Skin epidermis (tissue), 12 donors: Measurements from ENCODE around the gene FANCD2OS.
"Not testable (repeated sequence)": the region's sequence is repeated elsewhere in the genome, so short reads cannot be mapped to it uniquely, and the experiment has no call there.

Source experiments
- H3K27ac ChIP-seq, 21 experiments: fragments of 200-600 bp; sonication (generic) in 11 of 21; one replicate each; pipeline ENCODE4 v1.5.0; 2020; ENCODE audit warnings: mild to moderate bottlenecking in 3 of 21, inconsistent platforms in 2 of 21, moderate library complexity in 2 of 21
- H3K4me3 ChIP-seq, 7 experiments: fragments of 200-600 bp; sonication (generic) in 2 of 7; one replicate each; pipeline ENCODE4 v1.5.0; 2020; ENCODE audit warnings: inconsistent platforms in 2 of 7, mild to moderate bottlenecking in 2 of 7, moderate library complexity in 1 of 7

The FANCD2OS gene

GRCh38 chr3:10108091-10108490, at the start of gene FANCD2OS:
Gene FANCD2OS (minus strand): TSS chr3:10108255. CDS start chr3:10104774, 3,481 bp downstream.
- Histone ChIP-seq H3K4me3 (no peak within 1 kb of the TSS), H3K27ac (no peak within 1 kb of the TSS)

- Histone ChIP-seq H3K27ac (no peak overlapping the region), H3K4me3 (no peak overlapping the region)
Measured at GRCh38 chr3:10157031-10157430, 49.0 kb upstream of the FANCD2OS start.

- Histone ChIP-seq H3K27ac (no peak overlapping the region), H3K4me3 (no peak overlapping the region)
Measured at GRCh38 chr3:10155658-10156057, 47.6 kb upstream of the FANCD2OS start.

GRCh38 chr3:10155123-10155472, 47.0 kb upstream of the FANCD2OS start:
- Histone ChIP-seq H3K27ac (no peak overlapping the region), H3K4me3 (no peak overlapping the region)

GRCh38 chr3:10154335-10155122, 46.5 kb upstream of the FANCD2OS start:
- no peak overlapping the region for H3K4me3 ChIP-seq
- H3K27ac ChIP-seq, result no peak overlapping the region

GRCh38 chr3:10150987-10151386, 42.9 kb upstream of the FANCD2OS start:
- H3K27ac ChIP-seq, result no peak overlapping the region

GRCh38 chr3:10149226-10149625, 41.2 kb upstream of the FANCD2OS start:
- H3K4me3 ChIP-seq, result no peak overlapping the region
- H3K27ac ChIP-seq, result no peak overlapping the region

More at GRCh38 chr3:10150987-10151386, 42.9 kb upstream of the FANCD2OS start:
- H3K4me3 ChIP-seq, result no peak overlapping the region

- Histone ChIP-seq H3K27ac (no peak overlapping the region), H3K4me3 (no peak overlapping the region)
Measured at GRCh38 chr3:10145685-10146084, 37.6 kb upstream of the FANCD2OS start.

GRCh38 chr3:10142707-10143560, 34.9 kb upstream of the FANCD2OS start:
- peak overlapping the region in 14 of 21 experiments; percentile 73 to 95 (median 90) for H3K27ac ChIP-seq
- H3K4me3 ChIP-seq, result peak overlapping the region; percentile 58 to 92 (median 80)

- Histone ChIP-seq H3K27ac (peak overlapping the region in 13 of 21 experiments; percentile 86 to 96 (median 92)), H3K4me3 (peak overlapping the region; percentile 58 to 92 (median 80))
Measured at GRCh38 chr3:10140996-10141546, 33.0 kb upstream of the FANCD2OS start.

GRCh38 chr3:10137178-10137577, 29.1 kb upstream of the FANCD2OS start:
- no peak overlapping the region for H3K27ac ChIP-seq
- H3K4me3 ChIP-seq, result no peak overlapping the region

- no peak overlapping the region for H3K27ac ChIP-seq
- H3K4me3 ChIP-seq, result no peak overlapping the region
Measured at GRCh38 chr3:10136426-10137005, 28.5 kb upstream of the FANCD2OS start.

- H3K4me3 ChIP-seq, H3K27ac ChIP-seq: not testable (repeated sequence)
Measured at GRCh38 chr3:10135872-10136271, 27.8 kb upstream of the FANCD2OS start.

GRCh38 chr3:10122724-10123123, 14.7 kb upstream of the FANCD2OS start:
- Histone ChIP-seq H3K4me3 (no peak overlapping the region), H3K27ac (no peak overlapping the region)

- H3K4me3 ChIP-seq, result no peak overlapping the region
- no peak overlapping the region for H3K27ac ChIP-seq
Measured at GRCh38 chr3:10121064-10121463, 13.0 kb upstream of the FANCD2OS start.

GRCh38 chr3:10119376-10119775, 11.3 kb upstream of the FANCD2OS start:
- H3K4me3 ChIP-seq, result no peak overlapping the region
- no peak overlapping the region for H3K27ac ChIP-seq

- peak overlapping the region in 1 of 7 experiments; percentile 92 for H3K4me3 ChIP-seq
- no peak overlapping the region for H3K27ac ChIP-seq
Measured at GRCh38 chr3:10116928-10117327, 8.9 kb upstream of the FANCD2OS start.

GRCh38 chr3:10116138-10116460, 8.0 kb upstream of the FANCD2OS start:
- Histone ChIP-seq H3K4me3 (peak overlapping the region; percentile 77 to 94 (median 86)), H3K27ac (peak overlapping the region; percentile 58 to 96 (median 83))

- Histone ChIP-seq H3K27ac (peak within 1 kb of the TSS; percentile 58 to 96 (median 83)), H3K4me3 (peak within 1 kb of the TSS; percentile 77 to 94 (median 86))
Measured at GRCh38 chr3:10115326-10116137, 7.5 kb upstream of the FANCD2OS start, which contains the start of gene BRK1. Gene BRK1 (plus strand): TSS chr3:10115675. CDS start chr3:10115702, 27 bp downstream.
